Posterior cingulate gyrus (tissue), 11 donors: Measurements from ENCODE around the gene DYRK1A.
A peak's percentile ranks its signal among the peaks of the same experiment; 100 is the strongest.

Experiments
- DNase-seq, 10 donors: peaks; one replicate each; pipeline versions ENCODE4 v3.0.0 to v3.0.0-alpha.2; 2020 to 2021; ENCODE audit warnings: mixed read lengths in 3 of 10
- intact Hi-C: fragments of 100-400 bp; cut with DNase I; formaldehyde crosslinking; loops from one replicate; pipeline ENCODE4 v1.15.1; 2023

DYRK1A gene

GRCh38 chr21:37560385-37560784, 193.8 kb downstream of the DYRK1A start:
- DNase-seq: no peak
- intact Hi-C loops: loop anchor here (5.0 to 10.0 kb wide), 4 partner anchors 96 to 338 kb away; partner anchors contain the start of genes DYRK1A and VPS26C

- intact Hi-C loops: loop anchor here (5.0 to 10.0 kb wide), 4 partner anchors 97 to 339 kb away; partner anchors contain the start of genes DYRK1A and VPS26C
- DNase-seq: no peak
Measured at GRCh38 chr21:37561506-37561905, 194.9 kb downstream of the DYRK1A start.

- intact Hi-C loops: loop anchor here (5.0 to 10.0 kb wide), 4 partner anchors 97 to 340 kb away; partner anchors contain the start of genes DYRK1A and VPS26C
- DNase-seq: peak in 1 of 10 donors; percentile 27
Measured at GRCh38 chr21:37561941-37562919, 195.7 kb downstream of the DYRK1A start.

- intact Hi-C loops: loop anchor here (5.0 to 10.0 kb wide), 4 partner anchors 98 to 341 kb away; partner anchors contain the start of genes DYRK1A and VPS26C
- peak in 4 of 10 donors; percentile 19 to 83 (median 28) for DNase-seq
Measured at GRCh38 chr21:37562920-37563640, 196.5 kb downstream of the DYRK1A start.

GRCh38 chr21:37563641-37564340, 197.2 kb downstream of the DYRK1A start:
- intact Hi-C loops: loop anchor here (5.0 to 10.0 kb wide), 4 partner anchors 99 to 341 kb away; partner anchors contain the start of genes DYRK1A and VPS26C
- DNase-seq: peak; percentile 86 to 99 (median 96)

- DNase-seq: peak; percentile 39 to 96 (median 76)
- intact Hi-C loops: loop anchor here (5.0 to 10.0 kb wide), 4 partner anchors 100 to 342 kb away; partner anchors contain the start of genes DYRK1A and VPS26C
Measured at GRCh38 chr21:37564341-37564923, 197.9 kb downstream of the DYRK1A start.

- intact Hi-C loops: loop anchor here (5.0 to 10.0 kb wide), 4 partner anchors 100 to 343 kb away; partner anchors contain the start of genes DYRK1A and VPS26C
- peak in 1 of 10 donors; percentile 63 for DNase-seq
Measured at GRCh38 chr21:37564924-37565529, 198.5 kb downstream of the DYRK1A start.

- intact Hi-C loops: loop anchor here (10.0 kb wide), 1 partner anchor 101 kb away; no protein-coding TSS in a partner anchor
Measured at GRCh38 chr21:37565530-37566223, 199.1 kb downstream of the DYRK1A start.

GRCh38 chr21:37566790-37567615, 200.4 kb downstream of the DYRK1A start:
- intact Hi-C loops: loop anchor here (10.0 kb wide), 1 partner anchor 102 kb away; no protein-coding TSS in a partner anchor
- peak in 8 of 10 donors; percentile 34 to 92 (median 62) for DNase-seq

More at GRCh38 chr21:37565530-37566223, 199.1 kb downstream of the DYRK1A start:
- peak in 1 of 10 donors; percentile 53 for DNase-seq

- DNase-seq: peak in 1 of 10 donors; percentile 39
- intact Hi-C loops: loop anchor here (10.0 kb wide), 1 partner anchor 104 kb away; no protein-coding TSS in a partner anchor
Measured at GRCh38 chr21:37568415-37568814, 201.8 kb downstream of the DYRK1A start.

- DNase-seq: no peak
- intact Hi-C loops: loop anchor here (10.0 kb wide), 1 partner anchor 104 kb away; no protein-coding TSS in a partner anchor
Measured at GRCh38 chr21:37568916-37569315, 202.3 kb downstream of the DYRK1A start.

- intact Hi-C loops: no loop called here
- DNase-seq: no peak
Measured at GRCh38 chr21:37571442-37571841, 204.9 kb downstream of the DYRK1A start.

GRCh38 chr21:37574316-37574715, 207.7 kb downstream of the DYRK1A start:
- intact Hi-C loops: no loop called here
- no peak for DNase-seq

GRCh38 chr21:37574751-37575150, 208.2 kb downstream of the DYRK1A start:
- DNase-seq: peak in 1 of 10 donors; percentile 53
- intact Hi-C loops: no loop called here

- DNase-seq: no peak
Measured at GRCh38 chr21:37575580-37575979, 209.0 kb downstream of the DYRK1A start.

More at GRCh38 chr21:37575580-37575979, 209.0 kb downstream of the DYRK1A start:
- intact Hi-C loops: no loop called here
